Measurements from ENCODE around the gene PRKAG3.

The PRKAG3 gene

DNA sequence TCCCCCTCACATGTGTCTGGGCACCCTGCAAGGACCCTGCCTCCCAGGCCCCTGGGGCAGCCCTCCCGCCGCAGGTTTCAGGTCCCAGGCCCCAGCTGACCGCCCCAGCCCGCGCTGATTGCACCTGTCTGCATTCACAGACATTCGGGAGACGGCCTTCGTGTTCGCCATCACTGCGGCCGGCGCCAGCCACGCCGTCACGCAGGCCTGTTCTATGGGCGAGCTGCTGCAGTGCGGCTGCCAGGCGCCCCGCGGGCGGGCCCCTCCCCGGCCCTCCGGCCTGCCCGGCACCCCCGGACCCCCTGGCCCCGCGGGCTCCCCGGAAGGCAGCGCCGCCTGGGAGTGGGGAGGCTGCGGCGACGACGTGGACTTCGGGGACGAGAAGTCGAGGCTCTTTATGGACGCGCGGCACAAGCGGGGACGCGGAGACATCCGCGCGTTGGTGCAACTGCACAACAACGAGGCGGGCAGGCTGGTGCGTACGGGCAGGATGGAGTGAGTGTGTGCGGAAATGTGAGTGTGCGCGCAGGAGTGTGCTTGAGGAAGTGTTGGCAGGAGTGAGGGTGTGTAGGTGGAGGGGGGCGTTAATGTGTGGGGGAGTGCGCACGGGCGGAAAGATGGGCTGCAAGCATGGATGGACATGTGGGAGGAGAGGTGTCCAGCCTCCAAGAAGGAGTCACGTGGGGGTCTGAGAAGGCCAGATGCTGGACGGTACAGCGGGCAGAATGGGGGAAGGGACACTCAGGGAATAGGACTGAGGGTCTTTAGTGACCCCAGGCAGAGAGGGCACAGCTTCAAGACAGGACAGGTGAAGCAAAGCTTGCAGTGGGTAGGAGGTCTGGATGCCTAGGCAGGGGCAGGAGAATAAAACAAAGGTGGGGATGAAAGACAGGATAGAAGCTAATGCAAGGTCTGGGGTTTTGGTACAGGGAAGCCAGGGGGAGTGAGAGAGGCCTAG lies 40.0 kb upstream of the PRKAG3 start:
- no peaks in the 10 kb centered on the region for H3K36me3 Mint-ChIP-seq (ENCODE audit: low read depth)
- H3K27ac Mint-ChIP-seq: no peak overlapping the region
- H3K9me3 Mint-ChIP-seq: no peaks in the 10 kb centered on the region
- peaks cover 18% of the 10 kb centered on the region for H3K4me1 Mint-ChIP-seq
- peaks cover 65% of the 10 kb centered on the region for H3K27me3 Mint-ChIP-seq
- DNase-seq (no peak), ATAC-seq (no peak)
- peak overlapping the region; percentile 64 for H3K4me3 Mint-ChIP-seq

DNA sequence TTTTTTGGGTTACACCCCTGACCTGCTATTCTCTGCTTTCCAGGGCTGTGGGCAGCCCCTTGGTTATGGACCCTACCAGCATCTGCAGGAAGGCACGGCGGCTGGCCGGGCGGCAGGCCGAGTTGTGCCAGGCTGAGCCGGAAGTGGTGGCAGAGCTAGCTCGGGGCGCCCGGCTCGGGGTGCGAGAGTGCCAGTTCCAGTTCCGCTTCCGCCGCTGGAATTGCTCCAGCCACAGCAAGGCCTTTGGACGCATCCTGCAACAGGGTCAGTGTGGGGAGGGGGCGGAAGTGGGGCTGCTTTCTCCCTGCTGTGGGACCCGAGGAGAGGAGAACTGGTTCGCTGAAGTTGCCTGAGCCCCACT lies 39.4 kb upstream of the PRKAG3 start:
- Mint-ChIP-seq H3K4me3 (peak overlapping the region; percentile 48), H3K4me1 (peaks cover 17% of the 10 kb centered on the region), H3K9me3 (no peaks in the 10 kb centered on the region), H3K27ac (no peak overlapping the region), H3K27me3 (peaks cover 64% of the 10 kb centered on the region), H3K36me3 (ENCODE audit: low read depth) (no peaks in the 10 kb centered on the region)
- no peak for ATAC-seq
- DNase-seq: no peak

- peaks cover 50% of the 10 kb centered on the region for H3K27me3 Mint-ChIP-seq
Measured at GRCh38 chr2:218869064-218869463, 37.5 kb upstream of the PRKAG3 start.

GRCh38 chr2:218867900-218868299 lies 36.3 kb upstream of the PRKAG3 start:
- DNase-seq: no peak
- Mint-ChIP-seq H3K4me3 (no peak overlapping the region), H3K27me3 (peaks cover 55% of the 10 kb centered on the region), H3K27ac (no peak overlapping the region), H3K36me3 (ENCODE audit: low read depth) (no peaks in the 10 kb centered on the region), H3K9me3 (no peaks in the 10 kb centered on the region), H3K4me1 (peaks cover 13% of the 10 kb centered on the region)
- ATAC-seq: no peak

More at GRCh38 chr2:218869064-218869463, 37.5 kb upstream of the PRKAG3 start:
- DNase-seq (no peak), ATAC-seq (no peak)
- Mint-ChIP-seq H3K9me3 (no peaks in the 10 kb centered on the region), H3K4me1 (peaks cover 17% of the 10 kb centered on the region), H3K4me3 (no peak overlapping the region), H3K27ac (no peak overlapping the region), H3K36me3 (ENCODE audit: low read depth) (no peaks in the 10 kb centered on the region)

GRCh38 chr2:218865999-218866398 lies 34.4 kb upstream of the PRKAG3 start:
- Mint-ChIP-seq H3K4me1 (peaks cover 5% of the 10 kb centered on the region), H3K9me3 (no peaks in the 10 kb centered on the region), H3K36me3 (ENCODE audit: low read depth) (no peaks in the 10 kb centered on the region), H3K27ac (no peak overlapping the region), H3K4me3 (no peak overlapping the region), H3K27me3 (peaks cover 59% of the 10 kb centered on the region)
- no peak for DNase-seq
- ATAC-seq: no peak

DNA sequence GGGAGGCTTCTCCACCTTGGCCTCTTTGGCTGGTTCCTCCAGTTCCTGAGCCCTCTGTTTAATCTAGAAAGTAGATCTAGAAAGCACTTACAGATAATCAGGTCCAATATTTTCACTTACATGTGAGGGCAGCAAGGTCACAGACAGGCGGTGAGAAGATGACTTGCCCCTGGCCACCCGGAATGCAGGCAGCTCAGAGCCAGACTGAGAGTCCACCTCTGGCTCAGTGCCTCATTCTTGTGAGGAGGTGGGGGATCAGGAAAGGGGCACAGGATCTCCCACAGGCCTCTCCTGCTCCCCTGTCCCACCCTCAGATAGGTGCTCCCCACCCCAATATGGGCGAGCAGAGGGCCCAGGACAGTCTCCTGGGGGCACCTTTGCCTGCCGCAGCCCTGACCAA lies 33.8 kb upstream of the PRKAG3 start:
- ATAC-seq: no peak

DNA sequence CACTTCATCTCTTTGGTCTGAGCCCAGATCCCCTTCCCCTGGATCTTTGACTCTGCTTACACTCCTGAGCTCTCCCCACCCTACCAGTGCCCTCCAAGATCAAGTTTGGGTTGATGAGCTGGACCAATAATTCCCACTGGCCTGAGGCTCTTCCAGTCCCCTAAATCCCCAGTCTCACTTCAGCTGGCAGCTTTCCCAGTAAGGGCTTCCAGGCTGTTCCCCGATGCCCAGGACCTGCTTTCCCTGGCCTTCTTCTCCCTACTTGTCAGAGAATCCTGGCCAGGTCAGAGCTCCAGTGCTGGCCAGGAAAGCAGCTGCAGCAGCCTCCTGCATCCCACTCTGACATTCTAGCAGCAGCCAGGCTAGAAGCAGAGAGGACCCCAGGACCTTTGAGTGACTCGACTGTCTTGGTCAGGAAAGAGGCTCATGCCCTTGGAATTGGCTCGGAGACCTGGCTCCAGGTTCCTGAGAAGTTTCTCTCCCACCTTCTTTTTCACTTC lies 31.5 kb upstream of the PRKAG3 start:
- Mint-ChIP-seq H3K4me3 (no peak overlapping the region), H3K9me3 (no peaks in the 10 kb centered on the region)

More for the DNA sequence above, 33.8 kb upstream of the PRKAG3 start:
- Mint-ChIP-seq H3K9me3 (no peaks in the 10 kb centered on the region), H3K27me3 (peaks cover 59% of the 10 kb centered on the region), H3K27ac (no peak overlapping the region), H3K4me3 (no peak overlapping the region), H3K4me1 (peaks cover 6% of the 10 kb centered on the region), H3K36me3 (ENCODE audit: low read depth) (no peaks in the 10 kb centered on the region)
- no peak for DNase-seq

GRCh38 chr2:218861645-218862318 lies 30.2 kb upstream of the PRKAG3 start:
- Mint-ChIP-seq H3K27ac (no peak overlapping the region), H3K27me3 (peaks cover 69% of the 10 kb centered on the region)
- DNase-seq: no peak

More for the DNA sequence above, 31.5 kb upstream of the PRKAG3 start:
- ATAC-seq (no peak), DNase-seq (no peak)
- Mint-ChIP-seq H3K4me1 (peaks cover 13% of the 10 kb centered on the region), H3K36me3 (ENCODE audit: low read depth) (no peaks in the 10 kb centered on the region), H3K27ac (no peak overlapping the region), H3K27me3 (peaks cover 64% of the 10 kb centered on the region)

DNA sequence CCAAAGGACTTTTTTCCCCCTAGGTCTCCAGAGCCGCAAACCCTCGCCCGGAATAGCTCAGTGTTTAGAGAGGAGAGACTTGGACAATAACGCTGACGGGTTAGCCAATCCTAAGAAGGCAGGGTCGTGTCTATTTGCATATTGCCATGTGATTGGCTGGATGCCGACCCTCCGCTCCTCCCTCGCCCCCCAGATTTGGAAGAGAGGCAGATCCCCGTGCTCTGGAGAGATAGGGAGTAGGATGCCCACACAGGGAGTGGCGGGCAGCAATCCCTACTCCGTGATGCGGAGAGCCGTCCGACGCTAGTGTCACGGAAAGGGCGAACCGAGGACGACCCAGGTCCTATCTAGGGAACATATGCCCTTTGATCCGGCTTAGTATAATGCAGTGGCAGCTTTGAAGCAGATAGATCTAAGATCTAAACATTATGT lies 29.4 kb upstream of the PRKAG3 start:
- Mint-ChIP-seq H3K4me1 (peaks cover 15% of the 10 kb centered on the region), H3K27ac (no peak overlapping the region), H3K27me3 (peaks cover 73% of the 10 kb centered on the region), H3K9me3 (no peaks in the 10 kb centered on the region), H3K36me3 (ENCODE audit: low read depth) (no peaks in the 10 kb centered on the region), H3K4me3 (no peak overlapping the region)
- DNase-seq (no peak), ATAC-seq (peak; percentile 33)

More at GRCh38 chr2:218861645-218862318, 30.2 kb upstream of the PRKAG3 start:
- no peak for ATAC-seq
- Mint-ChIP-seq H3K9me3 (no peaks in the 10 kb centered on the region), H3K4me1 (peaks cover 13% of the 10 kb centered on the region), H3K36me3 (ENCODE audit: low read depth) (no peaks in the 10 kb centered on the region), H3K4me3 (no peak overlapping the region)

DNA sequence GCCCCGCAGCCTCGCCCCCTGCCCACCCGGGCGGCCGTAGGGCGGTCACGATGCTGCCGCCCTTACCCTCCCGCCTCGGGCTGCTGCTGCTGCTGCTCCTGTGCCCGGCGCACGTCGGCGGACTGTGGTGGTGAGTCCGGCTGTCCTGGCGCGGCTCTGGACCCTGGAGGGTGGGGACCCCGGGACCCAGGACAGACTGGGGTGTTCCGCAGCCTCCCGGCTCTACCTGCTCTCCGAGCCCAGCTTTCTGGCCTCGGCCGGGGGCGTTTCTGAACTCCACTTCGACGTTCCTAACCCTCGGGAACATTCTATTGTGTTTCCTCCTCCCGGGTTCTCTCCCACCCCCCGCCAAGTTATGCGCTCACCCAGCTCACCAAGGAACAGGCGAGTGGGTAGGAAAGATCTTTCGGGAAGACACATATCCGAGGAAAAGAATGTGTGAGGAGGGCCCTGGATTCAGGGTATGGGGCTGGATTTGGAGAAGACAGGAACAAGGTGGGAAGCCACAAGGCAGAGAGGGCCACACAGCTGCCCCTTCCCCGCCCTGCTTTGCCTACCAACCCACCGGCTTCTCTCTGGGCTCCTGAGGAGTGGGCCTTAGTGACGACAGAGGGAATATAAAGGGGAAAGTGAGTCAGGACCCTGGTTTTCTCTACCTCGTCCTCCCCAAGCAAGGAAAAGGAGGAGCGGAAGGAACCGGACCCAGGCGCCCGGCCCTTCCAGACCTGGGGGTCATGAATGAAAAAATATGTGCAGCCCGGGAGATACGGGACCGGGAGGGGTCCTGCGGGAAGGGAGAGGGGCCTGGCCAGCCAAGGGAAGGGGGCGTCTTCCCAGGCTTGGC lies 28.6 kb upstream of the PRKAG3 start:
- Mint-ChIP-seq H3K27me3 (peaks cover 78% of the 10 kb centered on the region), H3K4me1 (peaks cover 15% of the 10 kb centered on the region), H3K4me3 (peak overlapping the region; percentile 25), H3K36me3 (ENCODE audit: low read depth) (no peaks in the 10 kb centered on the region), H3K27ac (no peak overlapping the region), H3K9me3 (no peaks in the 10 kb centered on the region)
- DNase-seq (no peak), ATAC-seq (no peak)

- no peak for ATAC-seq
- Mint-ChIP-seq H3K4me3 (peak within 1 kb of the TSS; percentile 29), H3K27ac (no peak within 1 kb of the TSS)
Measured at GRCh38 chr2:218859556-218859987, 28.0 kb upstream of the PRKAG3 start, which contains the start of gene WNT6. Gene WNT6, plus strand, starts transcription at chr2:218859805. Its CDS starts 233 bp downstream, at chr2:218860038.

DNA sequence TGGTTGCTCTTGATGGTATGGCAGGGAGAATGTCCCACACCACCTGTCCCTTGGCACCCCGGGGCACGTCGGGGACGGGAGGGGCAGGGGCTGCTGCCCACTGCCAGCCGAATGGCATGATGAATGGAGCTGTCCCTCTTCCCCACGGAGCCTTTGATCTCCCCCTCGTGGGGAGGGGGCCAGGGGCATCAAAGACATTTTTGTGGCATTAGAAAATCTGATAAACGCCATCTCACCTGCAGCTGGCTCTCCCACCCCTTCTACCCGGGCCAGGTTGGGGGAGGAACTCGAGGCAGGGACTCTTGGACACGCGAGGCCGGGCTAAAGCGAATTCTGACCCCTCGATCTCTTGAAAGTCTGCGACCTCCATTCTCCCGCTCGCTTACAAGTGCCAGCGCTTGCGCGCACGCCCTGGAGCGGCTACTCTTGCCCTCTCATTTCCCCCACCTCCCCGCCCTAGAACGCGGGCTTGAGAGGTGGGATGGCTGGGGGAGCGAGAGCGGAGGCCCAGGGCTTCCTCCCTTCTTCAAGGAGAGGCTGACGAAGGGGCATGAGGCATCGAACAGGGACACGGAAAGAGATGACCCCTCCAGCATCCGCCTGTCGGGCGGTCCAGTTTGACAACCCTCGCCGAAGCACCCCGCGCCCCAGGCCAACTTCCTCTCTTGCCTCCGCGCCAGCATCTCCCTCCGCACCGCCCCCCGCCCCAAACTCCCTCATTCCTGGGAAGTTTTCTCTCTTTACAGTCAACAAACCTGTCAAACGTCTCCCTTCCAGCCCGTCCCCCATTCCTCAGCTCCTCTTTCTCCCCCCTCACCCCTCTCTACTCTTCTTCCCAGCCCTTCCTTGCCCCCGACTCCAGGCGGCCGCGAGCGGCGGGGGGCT lies 27.3 kb upstream of the PRKAG3 start:
- peak overlapping the region; percentile 29 for H3K4me3 Mint-ChIP-seq
- ATAC-seq (no peak), DNase-seq (no peak)
- no peaks in the 10 kb centered on the region for H3K36me3 Mint-ChIP-seq (ENCODE audit: low read depth)
- H3K27me3 Mint-ChIP-seq: peaks cover 89% of the 10 kb centered on the region
- no peak overlapping the region for H3K27ac Mint-ChIP-seq
- no peaks in the 10 kb centered on the region for H3K9me3 Mint-ChIP-seq
- H3K4me1 Mint-ChIP-seq: peaks cover 15% of the 10 kb centered on the region

More at GRCh38 chr2:218859556-218859987, 28.0 kb upstream of the PRKAG3 start, which contains the start of gene WNT6:
- Mint-ChIP-seq H3K36me3 (ENCODE audit: low read depth) (no peaks in the 10 kb centered on the region), H3K27me3 (peaks cover 85% of the 10 kb centered on the region), H3K4me1 (peaks cover 15% of the 10 kb centered on the region), H3K9me3 (no peaks in the 10 kb centered on the region)
- no peak for DNase-seq

- Mint-ChIP-seq H3K9me3 (no peaks in the 10 kb centered on the region), H3K4me1 (peaks cover 15% of the 10 kb centered on the region), H3K36me3 (ENCODE audit: low read depth) (no peaks in the 10 kb centered on the region), H3K4me3 (no peak overlapping the region), H3K27me3 (peaks cover 89% of the 10 kb centered on the region), H3K27ac (no peak overlapping the region)
- DNase-seq: no peak
- no peak for ATAC-seq
Measured at GRCh38 chr2:218858138-218858445, 26.5 kb upstream of the PRKAG3 start.

Data from activated naive CD8-positive, alpha-beta T cell treated with anti-CD3 and anti-CD28 coated beads, Interleukin-2, amount 50 U/mL, for 24 hours (primary cell).